ENCODE data around the gene HLA-B.

Gene HLA-B

GRCh38 chr6:31304683-31305082, 52.3 kb downstream of the HLA-B start:
- no peak for TF ChIP-seq EZH2 (IDR thresholded peaks at IDR 0.05; ENCODE audit: borderline replicate concordance, low read length)
- no peak for TF ChIP-seq CTCF (IDR thresholded peaks at IDR 0.05; ENCODE audit: low read length)
- H3K9me3 ChIP-seq (ENCODE audit: low read length): no peaks in the 10 kb centered on the region
- H3K27ac ChIP-seq (ENCODE audit: low read depth, low read length, poor library complexity, severe bottlenecking): no peak overlapping the region
- H3K9ac ChIP-seq (ENCODE audit: low read length): no peak overlapping the region
- no peak overlapping the region for H3K4me2 ChIP-seq (ENCODE audit: low read length)
- H3K4me1 ChIP-seq (ENCODE audit: insufficient read depth, low read length, severe bottlenecking): peaks cover 8% of the 10 kb centered on the region
- no peak overlapping the region for H2AFZ ChIP-seq (ENCODE audit: low read length)
- no peak overlapping the region for H3K4me3 ChIP-seq (ENCODE audit: low read depth, low read length, poor library complexity, severe bottlenecking)
- no peaks in the 10 kb centered on the region for H3F3A ChIP-seq (ENCODE audit: insufficient read depth, low read length)
- no peaks in the 10 kb centered on the region for H3K79me2 ChIP-seq (ENCODE audit: insufficient read depth, low read length)
- no peaks in the 10 kb centered on the region for H3K9me2 ChIP-seq (ENCODE audit: low read depth, low read length)
- no peaks in the 10 kb centered on the region for H4K20me1 ChIP-seq (ENCODE audit: insufficient read depth, low read length)
- peaks cover 7% of the 10 kb centered on the region; the same call in 1 of the 2 replicates for H3K27me3 ChIP-seq (ENCODE audit: insufficient read depth, low read length)
- no peaks in the 10 kb centered on the region for H3K36me3 ChIP-seq (ENCODE audit: insufficient read depth, low read length)

All from OCI-LY1 (cell line).